H9 (cell line): ENCODE data around the gene TMEM238. TPM values are rescaled to one million over a fixed set of nuclear protein-coding genes. Genes with fewer than 3 reads are reported as not detected.

Experiments used
- DNase-seq: peaks from one replicate; pipeline ENCODE4 v3.0.0-alpha.2; 2017
- H2AFZ ChIP-seq: one replicate; pipeline ENCODE4 v1.6.1; 2013; ENCODE audit warnings: mild to moderate bottlenecking, low read length, control low read depth, moderate library complexity
- H2AK5ac ChIP-seq: 2 replicates; pipeline ENCODE4 v1.6.1; 2013; ENCODE audit warnings: low read length, control low read depth, mixed read lengths; ENCODE audit not compliant: insufficient read length
- H2BK120ac ChIP-seq: one replicate; pipeline ENCODE4 v1.6.1; 2013; ENCODE audit warnings: low read depth, mild to moderate bottlenecking, low read length, control low read depth, inconsistent platforms; ENCODE audit not compliant: poor library complexity, severe bottlenecking
- H2BK12ac ChIP-seq: 2 replicates; pipeline ENCODE4 v1.6.1; 2013; ENCODE audit warnings: low read length, control low read depth, mixed read lengths, low read depth; ENCODE audit not compliant: insufficient read length
- H2BK15ac ChIP-seq: 2 replicates; pipeline ENCODE4 v1.6.1; 2013; ENCODE audit warnings: low read depth, low read length, control low read depth
- H2BK20ac ChIP-seq: one replicate; pipeline ENCODE4 v1.6.1; 2013; ENCODE audit warnings: low read depth, mild to moderate bottlenecking, low read length, control low read depth, inconsistent platforms; ENCODE audit not compliant: poor library complexity, severe bottlenecking
- H2BK5ac ChIP-seq: 2 replicates; pipeline ENCODE4 v1.6.1; 2013; ENCODE audit warnings: low read length, control low read depth, mixed read lengths; ENCODE audit not compliant: insufficient read length
- H3K14ac ChIP-seq: 2 replicates; pipeline ENCODE4 v1.6.1; 2013; ENCODE audit warnings: low read length, control low read depth; ENCODE audit not compliant: insufficient read depth
- H3K18ac ChIP-seq: 2 replicates; pipeline ENCODE4 v1.6.1; 2013; ENCODE audit warnings: low read depth, mild to moderate bottlenecking, mixed read lengths, low read length, control low read depth; ENCODE audit not compliant: insufficient read length
- H3K23ac ChIP-seq: 2 replicates; pipeline ENCODE4 v1.6.1; 2013; ENCODE audit warnings: low read length, control low read depth, mixed read lengths, low read depth; ENCODE audit not compliant: insufficient read length
- H3K23me2 ChIP-seq: 2 replicates; pipeline ENCODE4 v1.6.1; 2013; ENCODE audit warnings: low read depth, mild to moderate bottlenecking, mixed read lengths, low read length, control low read depth; ENCODE audit not compliant: insufficient read length, poor library complexity, severe bottlenecking
- H3K27ac ChIP-seq: 2 replicates; pipeline ENCODE4 v1.5.1; 2013; ENCODE audit warnings: low read length, control low read depth, mixed read lengths, low read depth; ENCODE audit not compliant: insufficient read length
- H3K27me3 ChIP-seq: 2 replicates; pipeline ENCODE4 v1.6.1; 2013; ENCODE audit warnings: low read length, control low read depth, inconsistent platforms; ENCODE audit not compliant: insufficient read depth
- H3K4ac ChIP-seq: 2 replicates; pipeline ENCODE4 v1.6.1; 2013; ENCODE audit warnings: low read depth, mild to moderate bottlenecking, control low read depth, inconsistent platforms, low read length, moderate library complexity
- H3K4me1 ChIP-seq: 2 replicates; pipeline ENCODE4 v1.6.1; 2013; ENCODE audit warnings: low read length, control low read depth, inconsistent platforms; ENCODE audit not compliant: insufficient read depth
- H3K4me2 ChIP-seq: 2 replicates; pipeline ENCODE4 v1.6.1; 2013; ENCODE audit warnings: low read length, control low read depth, mixed read lengths; ENCODE audit not compliant: insufficient read length, insufficient read depth
- H3K56ac ChIP-seq: 2 replicates; pipeline ENCODE4 v1.6.1; 2013; ENCODE audit warnings: low read depth, mild to moderate bottlenecking, mixed read lengths, low read length, control low read depth; ENCODE audit not compliant: insufficient read length
- H3K79me1 ChIP-seq: 2 replicates; pipeline ENCODE4 v1.6.1; 2013; ENCODE audit warnings: low read depth, mild to moderate bottlenecking, moderate library complexity, low read length, control low read depth, inconsistent platforms; ENCODE audit not compliant: insufficient read depth, poor library complexity, severe bottlenecking
- H3K79me2 ChIP-seq: 2 replicates; pipeline ENCODE4 v1.6.1; 2013; ENCODE audit warnings: low read length, control low read depth, inconsistent platforms; ENCODE audit not compliant: insufficient read depth
- H3K9ac ChIP-seq: 2 replicates; pipeline ENCODE4 v1.6.1; 2013; ENCODE audit warnings: low read length, control low read depth, mixed read lengths; ENCODE audit not compliant: insufficient read length; ENCODE audit errors: extremely low read depth
- H3K9me3 ChIP-seq: one replicate; pipeline ENCODE4 v1.6.1; 2013; ENCODE audit warnings: low read depth, low read length, inconsistent platforms; ENCODE audit not compliant: control insufficient read depth
- H3T11ph ChIP-seq: one replicate; pipeline ENCODE4 v1.6.1; 2013; ENCODE audit warnings: mild to moderate bottlenecking, low read length, control low read depth, inconsistent platforms
- H4K20me1 ChIP-seq: one replicate; pipeline ENCODE4 v1.6.1; 2013; ENCODE audit not compliant: control insufficient read depth, insufficient read length, insufficient read depth
- H4K5ac ChIP-seq: 2 replicates; pipeline ENCODE4 v1.6.1; 2013; ENCODE audit warnings: low read depth, mild to moderate bottlenecking, mixed read lengths, low read length, control low read depth; ENCODE audit not compliant: insufficient read length
- H4K8ac ChIP-seq: replicated peaks from 2 replicates; pipeline ENCODE4 v1.6.1; 2013; ENCODE audit warnings: low read length, control low read depth, mixed read lengths, low read depth; ENCODE audit not compliant: insufficient read length
- H4K91ac ChIP-seq: 2 replicates; pipeline ENCODE4 v1.6.1; 2013; ENCODE audit warnings: low read depth, mild to moderate bottlenecking, moderate library complexity, mixed read lengths, low read length, control low read depth; ENCODE audit not compliant: insufficient read length
- H3K27ac Mint-ChIP-seq, 3 experiments: 2 replicates in 2 of 3; 3 replicates in 1 of 3; pipeline ENCODE4 v1.8.0; 2020 to 2021; ENCODE audit warnings: mixed read lengths in 3 of 3, mild to moderate bottlenecking in 1 of 3, moderate library complexity in 1 of 3
- H3K27me3 Mint-ChIP-seq: 2 replicates; pipeline ENCODE4 v1.8.0; 2021; ENCODE audit warnings: low read depth, mild to moderate bottlenecking, moderate library complexity, mixed read lengths
- H3K36me3 Mint-ChIP-seq, 3 experiments: 2 replicates in 2 of 3; 3 replicates in 1 of 3; pipeline ENCODE4 v1.8.0; 2020 to 2021; ENCODE audit warnings: low read depth in 3 of 3, mixed read lengths in 3 of 3; ENCODE audit not compliant: insufficient read depth in 1 of 3
- H3K4me1 Mint-ChIP-seq, 2 experiments: 2 replicates each; pipeline ENCODE4 v1.8.0; 2020; ENCODE audit warnings: mixed read lengths in 2 of 2
- H3K4me3 Mint-ChIP-seq, 2 experiments: 2 replicates in 1 of 2; 3 replicates in 1 of 2; pipeline ENCODE4 v1.8.0; 2020 to 2021; ENCODE audit warnings: mild to moderate bottlenecking in 2 of 2, mixed read lengths in 2 of 2, moderate library complexity in 1 of 2
- H3K9me3 Mint-ChIP-seq, 2 experiments: 2 replicates in 1 of 2; 3 replicates in 1 of 2; pipeline ENCODE4 v1.8.0; 2020; ENCODE audit warnings: mild to moderate bottlenecking in 2 of 2, mixed read lengths in 2 of 2, moderate library complexity in 1 of 2
- WGBS: extraction: QIAGEN DNeasy Blood & Tissue Kit; methylation state at CpG from one replicate; pipeline ENCODE4 v1.1.7; 2013; ENCODE audit warnings: missing lambda C conversion rate, low lambda C conversion rate, mixed read lengths; ENCODE audit not compliant: insufficient read length; ENCODE audit errors: extremely low coverage; 5-methylcytosine and 5-hydroxymethylcytosine counted together
- total RNA-seq: library from RNA; stranded (reverse); gene quantifications from 2 replicates; pipeline ENCODE4 v1.2.1, GENCODE V29; 2021
- TF ChIP-seq, protein P1 (sequence below): fragments of 200-600 bp; sonication (generic); conservative IDR thresholded peaks from 3 replicates; pipeline ENCODE4 v1.8.0; 2021; ENCODE audit warnings: antibody characterized with exemption, mild to moderate bottlenecking

The TMEM238 gene
- total RNA-seq, 1 experiment from 2014 or later, result 4.8 TPM

DNA sequence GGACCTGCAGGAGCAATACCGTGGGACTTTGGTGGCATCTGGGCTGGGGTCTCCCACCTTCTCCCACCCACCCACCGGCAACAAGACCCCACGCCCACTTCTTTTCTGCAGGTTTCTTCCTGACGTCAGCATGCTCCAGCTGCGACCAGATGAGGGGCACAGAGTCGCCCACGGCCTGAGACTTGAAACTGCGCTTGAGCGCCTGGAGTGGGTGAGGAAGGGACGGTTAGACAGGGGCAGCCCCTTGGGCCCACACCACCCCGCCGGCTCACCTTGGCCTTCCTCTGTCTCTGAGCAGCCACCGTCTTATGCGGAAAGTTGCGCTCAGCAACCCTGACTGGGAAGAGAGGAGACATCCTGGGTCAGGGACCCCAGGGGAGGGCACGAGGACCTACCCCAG is 23.2 kb downstream of the TMEM238 start:
- Histone ChIP-seq H3K9ac (no peak overlapping the region), H2AK5ac (no peak overlapping the region), H2BK12ac (no peak overlapping the region), H2AFZ (no peak overlapping the region), H2BK5ac (no peak overlapping the region), H2BK120ac (no peak overlapping the region), H4K5ac (no peak overlapping the region), H4K91ac (no peak overlapping the region), H3K79me1 (no peaks in the 10 kb centered on the region), H3K18ac (no peak overlapping the region), H2BK15ac (no peak overlapping the region), H3K14ac (no peak overlapping the region), H3K56ac (no peak overlapping the region), H4K8ac (no peak overlapping the region), H3K9me3 (no peaks in the 10 kb centered on the region), H3K4ac (no peak overlapping the region), H3K27ac (no peak overlapping the region), H3K23ac (no peak overlapping the region), H2BK20ac (no peak overlapping the region), H3K4me1 (no peaks in the 10 kb centered on the region), H3T11ph (no peak overlapping the region), H3K23me2 (no peaks in the 10 kb centered on the region), H3K27me3 (peaks cover 2% of the 10 kb centered on the region; the same call in 1 of the 2 replicates), H4K20me1 (no peaks in the 10 kb centered on the region), H3K4me2 (no peak overlapping the region), H3K79me2 (no peaks in the 10 kb centered on the region)
- no peak for DNase-seq
- Mint-ChIP-seq H3K27ac (peak overlapping the region in 1 of 3 experiments; percentile 55; a peak in 1 of 7 replicates), H3K36me3 (no peaks in the 10 kb centered on the region), H3K9me3 (no peaks in the 10 kb centered on the region), H3K27me3 (peaks cover 57% of the 10 kb centered on the region), H3K4me1 (peaks cover 13 to 25% of the 10 kb centered on the region in 2 experiments; a peak in 3 of 4 replicates), H3K4me3 (no peak overlapping the region)
- no CpG with 5 or more reads among the region's 16 CpGs for WGBS
- TF ChIP-seq, protein P1, sequence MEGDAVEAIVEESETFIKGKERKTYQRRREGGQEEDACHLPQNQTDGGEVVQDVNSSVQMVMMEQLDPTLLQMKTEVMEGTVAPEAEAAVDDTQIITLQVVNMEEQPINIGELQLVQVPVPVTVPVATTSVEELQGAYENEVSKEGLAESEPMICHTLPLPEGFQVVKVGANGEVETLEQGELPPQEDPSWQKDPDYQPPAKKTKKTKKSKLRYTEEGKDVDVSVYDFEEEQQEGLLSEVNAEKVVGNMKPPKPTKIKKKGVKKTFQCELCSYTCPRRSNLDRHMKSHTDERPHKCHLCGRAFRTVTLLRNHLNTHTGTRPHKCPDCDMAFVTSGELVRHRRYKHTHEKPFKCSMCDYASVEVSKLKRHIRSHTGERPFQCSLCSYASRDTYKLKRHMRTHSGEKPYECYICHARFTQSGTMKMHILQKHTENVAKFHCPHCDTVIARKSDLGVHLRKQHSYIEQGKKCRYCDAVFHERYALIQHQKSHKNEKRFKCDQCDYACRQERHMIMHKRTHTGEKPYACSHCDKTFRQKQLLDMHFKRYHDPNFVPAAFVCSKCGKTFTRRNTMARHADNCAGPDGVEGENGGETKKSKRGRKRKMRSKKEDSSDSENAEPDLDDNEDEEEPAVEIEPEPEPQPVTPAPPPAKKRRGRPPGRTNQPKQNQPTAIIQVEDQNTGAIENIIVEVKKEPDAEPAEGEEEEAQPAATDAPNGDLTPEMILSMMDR, result no peak
